HEK293 (cell line): ENCODE measurements around the gene RXRG.

ENCODE experiments used
- CTCF ChIP-seq: fragments of 450-650 bp; formaldehyde crosslinking; IDR thresholded peaks from 2 replicates; pipeline ENCODE4 v1.5.1; 2016; ENCODE audit warnings: missing biosample characterization, missing genetic modification characterization
- GLI2 ChIP-seq: fragments of 450-650 bp; formaldehyde crosslinking; IDR thresholded peaks from 2 replicates; pipeline ENCODE4; 2017; ENCODE audit warnings: missing biosample characterization, missing genetic modification characterization, low read depth, borderline replicate concordance
- TCF7L2 ChIP-seq: IDR thresholded peaks from 2 replicates; pipeline ENCODE4 v1.6.1; 2011; ENCODE audit warnings: low read depth, mild to moderate bottlenecking, inconsistent platforms, low read length, moderate library complexity, borderline replicate concordance
- YY1 ChIP-seq: fragments of 450-650 bp; formaldehyde crosslinking; IDR thresholded peaks from 2 replicates; pipeline ENCODE4 v1.5.1; 2018; ENCODE audit warnings: missing biosample characterization, missing genetic modification characterization
- ZBTB20 ChIP-seq: fragments of 450-650 bp; formaldehyde crosslinking; IDR thresholded peaks from 2 replicates; pipeline ENCODE4 v1.5.1; 2016; ENCODE audit warnings: missing biosample characterization, missing genetic modification characterization
- ZNF16 ChIP-seq: fragments of 450-650 bp; formaldehyde crosslinking; IDR thresholded peaks from 2 replicates; pipeline ENCODE4 v1.5.1; 2016; ENCODE audit warnings: low read depth, missing biosample characterization, missing genetic modification characterization
- ZNF221 ChIP-seq: fragments of 450-650 bp; formaldehyde crosslinking; IDR thresholded peaks from 2 replicates; pipeline ENCODE4 v1.5.1; 2017; ENCODE audit warnings: missing biosample characterization, missing genetic modification characterization, borderline replicate concordance
- ZNF654 ChIP-seq: fragments of 450-650 bp; formaldehyde crosslinking; IDR thresholded peaks from 2 replicates; pipeline ENCODE4 v1.5.1; 2016; ENCODE audit warnings: low read depth, missing biosample characterization, missing genetic modification characterization
- ZNF768 ChIP-seq: fragments of 450-650 bp; formaldehyde crosslinking; IDR thresholded peaks from 2 replicates; pipeline ENCODE4 v1.5.1; 2018; ENCODE audit warnings: missing biosample characterization, mild to moderate bottlenecking, missing genetic modification characterization
- ZNF843 ChIP-seq: fragments of 450-650 bp; formaldehyde crosslinking; IDR thresholded peaks from 2 replicates; pipeline ENCODE4 v1.5.1; 2016; ENCODE audit warnings: missing biosample characterization, missing genetic modification characterization

GRCh38 chr1:165435801-165436200 is 9.1 kb downstream of the RXRG start:
- TF ChIP-seq CTCF (no peak), ZNF768 (tag by site-specific recombination) (no peak), GLI2 (tag by site-specific recombination) (no peak), ZNF843 (no peak), ZNF654 (no peak), ZNF16 (tag by site-specific recombination) (no peak), ZBTB20 (tag by site-specific recombination) (no peak), TCF7L2 (no peak), YY1 (tag by site-specific recombination) (no peak), ZNF221 (tag by site-specific recombination) (no peak)
